GM13976 (cell line): Measurements from ENCODE around the gene MYO5B.
A peak's percentile ranks its signal among the peaks of the same experiment; 100 is the strongest.
"Not testable (repeated sequence)": the region's sequence is repeated elsewhere in the genome, so short reads cannot be mapped to it uniquely, and the experiment has no call there.

Experiments
- DNase-seq: peaks from one replicate; pipeline ENCODE4 v3.0.0; 2012; ENCODE audit warnings: low spot score
- CTCF ChIP-seq: IDR thresholded peaks from 2 replicates; pipeline ENCODE4 v1.5.1; 2012; ENCODE audit warnings: borderline replicate concordance, mild to moderate bottlenecking; ENCODE audit not compliant: insufficient read depth; ENCODE audit errors: extremely low read depth, missing control alignments, control extremely low read depth
- in situ Hi-C: fragments of 300-500 bp; cut with MboI; formaldehyde crosslinking; loops from one replicate; pipeline ENCODE4 v1.12.0; 2022; ENCODE audit warnings: low sequenced_read_pairs, mixed read lengths, inconsistent platforms; ENCODE audit not compliant: unreplicated experiment

The MYO5B gene

GRCh38 chr18:49893036-49893435 is 301.9 kb downstream of the MYO5B start:
- no peak for TF ChIP-seq CTCF
- in situ Hi-C loops, result no loop called here
- no peak for DNase-seq

- TF ChIP-seq CTCF, result no peak
- in situ Hi-C loops, result no loop called here
- DNase-seq, result no peak
These were observed 302.6 kb downstream of the MYO5B start for GRCh38 chr18:49892148-49892924.

GRCh38 chr18:49890041-49890440 is 304.9 kb downstream of the MYO5B start:
- TF ChIP-seq CTCF, result no peak
- in situ Hi-C loops, result no loop called here
- no peak for DNase-seq

- in situ Hi-C loops, DNase-seq: not testable (repeated sequence)
These were observed 305.4 kb downstream of the MYO5B start for GRCh38 chr18:49889552-49889951.

GRCh38 chr18:49886891-49887764 is 307.8 kb downstream of the MYO5B start:
- in situ Hi-C loops, result no loop called here
- peak; percentile 7 for TF ChIP-seq CTCF
- DNase-seq, result no peak

GRCh38 chr18:49884959-49885358 is 310.0 kb downstream of the MYO5B start:
- no peak for DNase-seq
- no peak for TF ChIP-seq CTCF
- in situ Hi-C loops, result no loop called here

GRCh38 chr18:49884465-49884864 is 310.5 kb downstream of the MYO5B start:
- no peak for TF ChIP-seq CTCF
- in situ Hi-C loops, result no loop called here
- DNase-seq, result no peak
